Epithelial cell of proximal tubule (primary cell): ENCODE data around the gene ZNF213. TPM values are rescaled to one million over a fixed set of nuclear protein-coding genes. Genes with fewer than 3 reads are reported as not detected.

Source experiments
- DNase-seq: peaks from one replicate; pipeline ENCODE4 v3.0.0-alpha.2; 2011; ENCODE audit warnings: low read depth
- H3K4me3 ChIP-seq: 2 replicates; pipeline ENCODE4 v1.5.1; 2011; ENCODE audit warnings: low read depth, mild to moderate bottlenecking, low read length
- CTCF ChIP-seq: conservative IDR thresholded peaks from 2 replicates; pipeline ENCODE4 v1.5.1; 2012; ENCODE audit warnings: low read depth, mild to moderate bottlenecking, low read length
- total RNA-seq: library from RNA; depleted of rRNA; stranded (reverse); fragments of >200 nt; gene quantifications from 2 replicates; pipeline ENCODE4 v1.2.3, GENCODE V29; 2015

The ZNF213 gene
- total RNA-seq, 1 donor from 2014 or later: 2.4 TPM

GRCh38 chr16:3115561-3115960, 19.3 kb upstream of the ZNF213 start:
- no peak for DNase-seq
- no peak overlapping the region for H3K4me3 ChIP-seq
- no peak for TF ChIP-seq CTCF

- no peak for TF ChIP-seq CTCF
- no peak overlapping the region for H3K4me3 ChIP-seq
- no peak for DNase-seq
These were observed 16.5 kb upstream of the ZNF213 start for GRCh38 chr16:3118204-3118790.

GRCh38 chr16:3118846-3119245, 16.0 kb upstream of the ZNF213 start:
- no peak for TF ChIP-seq CTCF
- no peak overlapping the region for H3K4me3 ChIP-seq
- DNase-seq: no peak

- no peak for TF ChIP-seq CTCF
- H3K4me3 ChIP-seq: no peak overlapping the region
- DNase-seq: no peak
These were observed 15.5 kb upstream of the ZNF213 start for GRCh38 chr16:3119286-3119685.

GRCh38 chr16:3119701-3120408, 15.0 kb upstream of the ZNF213 start:
- H3K4me3 ChIP-seq: no peak overlapping the region
- no peak for DNase-seq
- no peak for TF ChIP-seq CTCF

GRCh38 chr16:3120435-3120834, 14.4 kb upstream of the ZNF213 start:
- no peak overlapping the region for H3K4me3 ChIP-seq
- DNase-seq: no peak
- TF ChIP-seq CTCF: no peak
